Kidney epithelial cell (primary cell): Measurements from ENCODE around the gene SS18L1. TPM values are rescaled to one million over a fixed set of nuclear protein-coding genes. Genes with fewer than 3 reads are reported as not detected.

Experiments
- DNase-seq: peaks from one replicate; pipeline ENCODE4 v3.0.0-alpha.2; 2010; ENCODE audit warnings: low read depth
- H3K27me3 ChIP-seq: 2 replicates; pipeline ENCODE4 v1.6.0; 2011; ENCODE audit warnings: low read length; ENCODE audit not compliant: control insufficient read depth, insufficient read depth
- H3K36me3 ChIP-seq: 2 replicates; pipeline ENCODE4 v1.5.1; 2011; ENCODE audit warnings: low read length; ENCODE audit not compliant: control insufficient read depth, insufficient read depth
- H3K4me3 ChIP-seq: 2 replicates; pipeline ENCODE4 v1.5.1; 2011; ENCODE audit warnings: low read depth, mild to moderate bottlenecking, control low read depth, low read length
- CTCF ChIP-seq: IDR thresholded peaks from 2 replicates; pipeline ENCODE4 v1.5.1; 2011; ENCODE audit warnings: mild to moderate bottlenecking, moderate library complexity, low read length, control low read depth, inconsistent platforms; ENCODE audit not compliant: insufficient read depth, poor library complexity, severe bottlenecking
- total RNA-seq: library from RNA; depleted of rRNA; stranded (reverse); fragments of >200 nt; gene quantifications from 2 replicates; pipeline ENCODE4 v1.2.3, GENCODE V29; 2015

The SS18L1 gene
- total RNA-seq, 1 donor from 2014 or later: 15.9 TPM

- peaks cover under 1% of the 10 kb centered on the region for H3K36me3 ChIP-seq
- H3K27me3 ChIP-seq: no peaks in the 10 kb centered on the region
- no peak overlapping the region for H3K4me3 ChIP-seq
- TF ChIP-seq CTCF: no peak
- DNase-seq: no peak
Measured at GRCh38 chr20:62193079-62194025, 49.8 kb downstream of the SS18L1 start.

GRCh38 chr20:62195075-62195405 is 51.5 kb downstream of the SS18L1 start:
- Histone ChIP-seq H3K4me3 (no peak overlapping the region), H3K36me3 (peaks cover 2% of the 10 kb centered on the region), H3K27me3 (no peaks in the 10 kb centered on the region)
- TF ChIP-seq CTCF: no peak
- no peak for DNase-seq

GRCh38 chr20:62195736-62196135 is 52.2 kb downstream of the SS18L1 start:
- Histone ChIP-seq H3K36me3 (peaks cover 2% of the 10 kb centered on the region), H3K27me3 (no peaks in the 10 kb centered on the region), H3K4me3 (no peak overlapping the region)
- TF ChIP-seq CTCF: no peak
- DNase-seq: no peak

- H3K27me3 ChIP-seq: no peaks in the 10 kb centered on the region
- H3K36me3 ChIP-seq: peaks cover 2% of the 10 kb centered on the region
- TF ChIP-seq CTCF: no peak
- no peak for DNase-seq
- H3K4me3 ChIP-seq: no peak overlapping the region
Measured at GRCh38 chr20:62196286-62196685, 52.7 kb downstream of the SS18L1 start.

GRCh38 chr20:62197311-62197710 is 53.7 kb downstream of the SS18L1 start:
- Histone ChIP-seq H3K4me3 (no peak overlapping the region), H3K27me3 (no peaks in the 10 kb centered on the region), H3K36me3 (peaks cover 2% of the 10 kb centered on the region)
- DNase-seq: no peak
- TF ChIP-seq CTCF: no peak

GRCh38 chr20:62197801-62198200 is 54.2 kb downstream of the SS18L1 start:
- peaks cover 2% of the 10 kb centered on the region for H3K36me3 ChIP-seq
- no peak overlapping the region for H3K4me3 ChIP-seq
- no peak for TF ChIP-seq CTCF
- no peak for DNase-seq
- H3K27me3 ChIP-seq: no peaks in the 10 kb centered on the region
